GM12878 (cell line): ENCODE results near the gene NEU4. TPM values are rescaled to one million over a fixed set of nuclear protein-coding genes. Genes with fewer than 3 reads are reported as not detected.

ENCODE experiments used
- ATAC-seq: fragments of 200-7000 bp; cut with Tn5 transposase; 3 replicates; pipeline ENCODE4 v1.9.1; 2020; ENCODE audit warnings: mild to moderate bottlenecking, moderate library complexity
- BruUV-seq: library from RNA; stranded (reverse); fragments of 400-500 nt; replicated peaks from 2 replicates; lab custom pipeline; 2021; lab: Mats Ljungman, UMichigan
- CTCF ChIA-PET: fragments of 300-600 bp; sonication (Branson Sonifier 250); formaldehyde crosslinking; extraction: SDS; loops from one replicate; lab custom pipeline; 2021; ENCODE audit warnings: inconsistent platforms; lab: Yijun Ruan, JAX
- POLR2A ChIA-PET: fragments of 350-600 bp; formaldehyde crosslinking; extraction: SDS; loops from one replicate; lab custom pipeline; 2021; ENCODE audit warnings: inconsistent platforms; lab: Charles Lee
- RAD21 ChIA-PET: fragments of 300-600 bp; sonication (Branson Sonifier 250); formaldehyde crosslinking; loops from one replicate; lab custom pipeline; 2023; ENCODE audit warnings: antibody characterized with exemption; ENCODE audit not compliant: unreplicated experiment; lab: Charles Lee
- SMC1A ChIA-PET: fragments of 300-600 bp; sonication (Branson Sonifier 250); formaldehyde crosslinking; loops from one replicate; lab custom pipeline; 2023; ENCODE audit not compliant: unreplicated experiment, uncharacterized antibody; lab: Charles Lee
- DNase-seq: peaks from one replicate; pipeline ENCODE4 v3.0.0-alpha.2; 2011; ENCODE audit warnings: low read depth, low spot score
- FAIRE-seq: peaks from 3 replicates; lab custom pipeline; 2011; peaks lifted over from hg19 to GRCh38; lab: Jason Lieb, UNC
- H2AFZ ChIP-seq: 2 replicates; pipeline ENCODE4 v1.6.0; 2011; ENCODE audit warnings: low read depth, low read length, control low read depth; ENCODE audit not compliant: control insufficient read depth
- H3K27ac ChIP-seq: 2 replicates; pipeline ENCODE4 v1.5.1; 2011; ENCODE audit warnings: control low read depth; ENCODE audit not compliant: control insufficient read depth, insufficient read depth
- H3K27me3 ChIP-seq, 2 experiments: replicated peaks in 1 of 2; 2 replicates each; pipeline versions ENCODE4 v1.6.0 to v1.6.1; 2011; ENCODE audit warnings: low read length in 1 of 2; ENCODE audit not compliant: control insufficient read depth in 2 of 2, insufficient read depth in 2 of 2
- H3K36me3 ChIP-seq, 2 experiments: 2 replicates each; pipeline ENCODE4 v1.5.1; 2011; ENCODE audit warnings: low read length in 1 of 2; ENCODE audit not compliant: control insufficient read depth in 2 of 2, insufficient read depth in 2 of 2
- H3K4me1 ChIP-seq: 2 replicates; pipeline ENCODE4 v1.6.1; 2011; ENCODE audit warnings: mild to moderate bottlenecking, low read length, moderate library complexity, mixed read lengths; ENCODE audit not compliant: control insufficient read depth, insufficient read depth
- H3K4me2 ChIP-seq: 2 replicates; pipeline ENCODE4 v1.6.0; 2011; ENCODE audit warnings: control low read depth; ENCODE audit not compliant: control insufficient read depth, insufficient read depth
- H3K4me3 ChIP-seq: fragments of 200-600 bp; sonication (generic); 2 replicates; pipeline ENCODE4 v1.5.1; 2016
- H3K79me2 ChIP-seq: 2 replicates; pipeline ENCODE4 v1.6.0; 2011; ENCODE audit warnings: low read length; ENCODE audit not compliant: control insufficient read depth, insufficient read depth
- H3K9ac ChIP-seq: 2 replicates; pipeline ENCODE4 v1.8.0; 2011; ENCODE audit warnings: low read length, control low read depth, mixed read lengths; ENCODE audit not compliant: control insufficient read depth, insufficient read depth
- H3K9me3 ChIP-seq: replicated peaks from 3 replicates; pipeline ENCODE4 v1.5.1; 2011; ENCODE audit warnings: mild to moderate bottlenecking, low read length; ENCODE audit not compliant: control insufficient read depth, insufficient read depth
- H4K20me1 ChIP-seq: 2 replicates; pipeline ENCODE4 v1.6.0; 2011; ENCODE audit not compliant: control insufficient read depth, insufficient read depth
- ETV6 ChIP-seq, 2 experiments: fragments of 450-650 bp in 1 of 2; IDR thresholded peaks in 1 of 2; conservative IDR thresholded peaks in 1 of 2; 2 replicates each; pipeline ENCODE4 v1.6.1; 2014; ENCODE audit warnings: antibody characterized with exemption in 1 of 2, borderline replicate concordance in 1 of 2, low read depth in 1 of 2, mild to moderate bottlenecking in 1 of 2, moderate library complexity in 1 of 2
- FOXK2 ChIP-seq: fragments of 450-650 bp; IDR thresholded peaks from 2 replicates; pipeline ENCODE4 v1.6.1; 2017; ENCODE audit warnings: mild to moderate bottlenecking, moderate library complexity
- HCFC1 ChIP-seq: fragments of 150-350 bp; IDR thresholded peaks from 2 replicates; pipeline ENCODE4 v1.6.1; 2014; ENCODE audit warnings: low read length
- HDGF ChIP-seq: fragments of 450-650 bp; IDR thresholded peaks from 2 replicates; pipeline ENCODE4 v1.6.1; 2016; ENCODE audit warnings: antibody characterized with exemption
- KDM1A ChIP-seq: fragments of 200-600 bp; sonication (generic); IDR thresholded peaks from 2 replicates; pipeline ENCODE4 v1.6.1; 2016; ENCODE audit warnings: borderline replicate concordance
- NBN ChIP-seq: fragments of 450-650 bp; IDR thresholded peaks from 2 replicates; pipeline ENCODE4 v1.6.1; 2016
- SP1 ChIP-seq: IDR thresholded peaks from one replicate; pipeline ENCODE4 v1.6.1; 2011; ENCODE audit warnings: low read depth, low read length
- WGBS: methylation state at CpG from one replicate; pipeline ENCODE4 v1.1.6; 2016; ENCODE audit warnings: low lambda C conversion rate; ENCODE audit not compliant: insufficient replicate concordance, insufficient coverage; ENCODE audit errors: missing lambda C conversion rate; 5-methylcytosine and 5-hydroxymethylcytosine counted together
- in situ Hi-C: fragments of 300-500 bp; cut with MboI; formaldehyde crosslinking; loops from 9 replicates; pipeline ENCODE4 v1.14.3; 2018; ENCODE audit warnings: mixed read lengths
- intact Hi-C: fragments of 100-400 bp; cut with micrococcal nuclease; formaldehyde crosslinking; loops from one replicate; pipeline ENCODE4 v1.14.2; 2022; ENCODE audit not compliant: unreplicated experiment
- polyA plus RNA-seq, 11 experiments: library from polyadenylated mRNA; depleted of rRNA in 4 of 11; unstranded in 6 of 11; stranded (reverse) in 5 of 11; fragments of >200 nt; fragmentation: Nextera tagmentation in 4 of 11; fragmentation: Illumina TruSeq in 1 of 11; extraction: Ambion mirVana in 4 of 11; extraction: Trizol in 1 of 11; gene quantifications; 1 replicate in 1 of 11; 2 replicates in 10 of 11; pipeline versions ENCODE4 v1.2.1 to v1.2.3, GENCODE V29; 2011 to 2016; ENCODE audit warnings: inconsistent platforms in 2 of 11, missing spikeins in 2 of 11, low read depth in 1 of 11
- total RNA-seq, 4 experiments: library from RNA; depleted of rRNA in 3 of 4; stranded (reverse); fragments of >200 nt in 3 of 4; fragmentation: Illumina TruSeq in 1 of 4; extraction: Trizol in 1 of 4; gene quantifications; 2 replicates each; pipeline versions ENCODE4 v1.2.1 to v1.2.3, GENCODE V29; 2013 to 2021
- TF ChIP-seq, protein P1 (sequence below): IDR thresholded peaks from 2 replicates; pipeline ENCODE4 v1.6.1; 2012; ENCODE audit warnings: improper control_type of control experiment, low read depth, low read length; ENCODE audit not compliant: insufficient replicate concordance
- TF ChIP-seq, protein P2 (sequence below): fragments of 450-650 bp; IDR thresholded peaks from 2 replicates; pipeline ENCODE4 v1.6.1; 2017; ENCODE audit warnings: mild to moderate bottlenecking, low read depth, inconsistent platforms; ENCODE audit not compliant: poor library complexity, severe bottlenecking

The NEU4 gene
- total and polyA plus RNA-seq, 10 of the 15 experiments (the other 5 are each of a cell fraction or from before 2014, with no cell fraction given), result 0.01 to 0.28 (median 0.14) TPM; not detected in 5

DNA sequence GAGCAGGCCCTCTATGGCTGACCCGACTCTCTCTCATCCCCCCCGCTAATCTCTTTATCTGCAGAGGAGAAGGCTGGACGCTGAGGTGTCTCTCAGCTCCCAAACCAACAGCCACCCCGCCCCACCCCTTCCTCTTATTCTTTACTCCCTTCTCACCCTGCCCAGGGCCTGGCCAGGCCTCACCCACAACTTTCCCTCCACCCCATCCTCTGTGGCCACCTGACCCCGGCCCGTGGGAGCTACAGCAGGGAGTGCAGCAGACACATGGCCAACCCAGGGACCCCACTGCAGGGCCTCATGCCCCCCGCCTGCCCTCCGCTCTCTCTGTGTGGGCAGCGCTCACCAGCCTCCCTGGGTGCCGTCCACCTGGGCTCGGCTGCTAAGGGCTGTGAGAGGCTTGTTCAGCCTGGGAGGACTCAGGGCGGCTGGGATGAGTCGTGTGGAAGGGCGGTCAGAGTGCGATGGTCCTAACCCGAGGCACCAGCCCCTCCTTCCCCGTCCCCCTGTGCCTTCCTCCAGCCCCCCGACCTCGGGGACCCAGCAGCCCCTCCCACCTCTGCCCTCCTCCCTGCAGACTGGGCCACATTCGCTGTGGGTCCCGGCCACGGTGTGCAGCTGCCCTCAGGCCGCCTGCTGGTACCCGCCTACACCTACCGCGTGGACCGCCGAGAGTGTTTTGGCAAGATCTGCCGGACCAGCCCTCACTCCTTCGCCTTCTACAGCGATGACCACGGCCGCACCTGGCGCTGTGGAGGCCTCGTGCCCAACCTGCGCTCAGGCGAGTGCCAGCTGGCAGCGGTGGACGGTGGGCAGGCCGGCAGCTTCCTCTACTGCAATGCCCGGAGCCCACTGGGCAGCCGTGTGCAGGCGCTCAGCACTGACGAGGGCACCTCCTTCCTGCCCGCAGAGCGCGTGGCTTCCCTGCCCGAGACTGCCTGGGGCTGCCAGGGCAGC, 6.8 kb downstream of the NEU4 start:
- BruUV-seq, result no TSS peak
- ChIA-PET RAD21 (no interaction called here), POLR2A (no interaction called here), SMC1A (no interaction called here), CTCF (no interaction called here)
- H3K79me2 ChIP-seq, result no peaks in the 10 kb centered on the region
- no peak overlapping the region for H3K4me3 ChIP-seq
- H2AFZ ChIP-seq, result no peak overlapping the region
- TF ChIP-seq, protein P1, sequence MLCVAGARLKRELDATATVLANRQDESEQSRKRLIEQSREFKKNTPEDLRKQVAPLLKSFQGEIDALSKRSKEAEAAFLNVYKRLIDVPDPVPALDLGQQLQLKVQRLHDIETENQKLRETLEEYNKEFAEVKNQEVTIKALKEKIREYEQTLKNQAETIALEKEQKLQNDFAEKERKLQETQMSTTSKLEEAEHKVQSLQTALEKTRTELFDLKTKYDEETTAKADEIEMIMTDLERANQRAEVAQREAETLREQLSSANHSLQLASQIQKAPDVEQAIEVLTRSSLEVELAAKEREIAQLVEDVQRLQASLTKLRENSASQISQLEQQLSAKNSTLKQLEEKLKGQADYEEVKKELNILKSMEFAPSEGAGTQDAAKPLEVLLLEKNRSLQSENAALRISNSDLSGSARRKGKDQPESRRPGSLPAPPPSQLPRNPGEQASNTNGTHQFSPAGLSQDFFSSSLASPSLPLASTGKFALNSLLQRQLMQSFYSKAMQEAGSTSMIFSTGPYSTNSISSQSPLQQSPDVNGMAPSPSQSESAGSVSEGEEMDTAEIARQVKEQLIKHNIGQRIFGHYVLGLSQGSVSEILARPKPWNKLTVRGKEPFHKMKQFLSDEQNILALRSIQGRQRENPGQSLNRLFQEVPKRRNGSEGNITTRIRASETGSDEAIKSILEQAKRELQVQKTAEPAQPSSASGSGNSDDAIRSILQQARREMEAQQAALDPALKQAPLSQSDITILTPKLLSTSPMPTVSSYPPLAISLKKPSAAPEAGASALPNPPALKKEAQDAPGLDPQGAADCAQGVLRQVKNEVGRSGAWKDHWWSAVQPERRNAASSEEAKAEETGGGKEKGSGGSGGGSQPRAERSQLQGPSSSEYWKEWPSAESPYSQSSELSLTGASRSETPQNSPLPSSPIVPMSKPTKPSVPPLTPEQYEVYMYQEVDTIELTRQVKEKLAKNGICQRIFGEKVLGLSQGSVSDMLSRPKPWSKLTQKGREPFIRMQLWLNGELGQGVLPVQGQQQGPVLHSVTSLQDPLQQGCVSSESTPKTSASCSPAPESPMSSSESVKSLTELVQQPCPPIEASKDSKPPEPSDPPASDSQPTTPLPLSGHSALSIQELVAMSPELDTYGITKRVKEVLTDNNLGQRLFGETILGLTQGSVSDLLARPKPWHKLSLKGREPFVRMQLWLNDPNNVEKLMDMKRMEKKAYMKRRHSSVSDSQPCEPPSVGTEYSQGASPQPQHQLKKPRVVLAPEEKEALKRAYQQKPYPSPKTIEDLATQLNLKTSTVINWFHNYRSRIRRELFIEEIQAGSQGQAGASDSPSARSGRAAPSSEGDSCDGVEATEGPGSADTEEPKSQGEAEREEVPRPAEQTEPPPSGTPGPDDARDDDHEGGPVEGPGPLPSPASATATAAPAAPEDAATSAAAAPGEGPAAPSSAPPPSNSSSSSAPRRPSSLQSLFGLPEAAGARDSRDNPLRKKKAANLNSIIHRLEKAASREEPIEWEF, result no peak
- no peak for TF ChIP-seq NBN
- no peak for TF ChIP-seq HDGF
- TF ChIP-seq, protein P2, sequence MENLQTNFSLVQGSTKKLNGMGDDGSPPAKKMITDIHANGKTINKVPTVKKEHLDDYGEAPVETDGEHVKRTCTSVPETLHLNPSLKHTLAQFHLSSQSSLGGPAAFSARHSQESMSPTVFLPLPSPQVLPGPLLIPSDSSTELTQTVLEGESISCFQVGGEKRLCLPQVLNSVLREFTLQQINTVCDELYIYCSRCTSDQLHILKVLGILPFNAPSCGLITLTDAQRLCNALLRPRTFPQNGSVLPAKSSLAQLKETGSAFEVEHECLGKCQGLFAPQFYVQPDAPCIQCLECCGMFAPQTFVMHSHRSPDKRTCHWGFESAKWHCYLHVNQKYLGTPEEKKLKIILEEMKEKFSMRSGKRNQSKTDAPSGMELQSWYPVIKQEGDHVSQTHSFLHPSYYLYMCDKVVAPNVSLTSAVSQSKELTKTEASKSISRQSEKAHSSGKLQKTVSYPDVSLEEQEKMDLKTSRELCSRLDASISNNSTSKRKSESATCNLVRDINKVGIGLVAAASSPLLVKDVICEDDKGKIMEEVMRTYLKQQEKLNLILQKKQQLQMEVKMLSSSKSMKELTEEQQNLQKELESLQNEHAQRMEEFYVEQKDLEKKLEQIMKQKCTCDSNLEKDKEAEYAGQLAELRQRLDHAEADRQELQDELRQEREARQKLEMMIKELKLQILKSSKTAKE, result no peak
- no peak for TF ChIP-seq SP1
- no peak for TF ChIP-seq KDM1A
- no peak for TF ChIP-seq HCFC1
- TF ChIP-seq ETV6 (conservative IDR thresholded peaks at IDR 0.05 in 1 of 2, IDR thresholded peaks at IDR 0.05 in 1 of 2; ENCODE audit: borderline replicate concordance in 1 of 2, low read depth in 1 of 2), result no peak
- no peak for TF ChIP-seq FOXK2
- no peaks in the 10 kb centered on the region for H3K27me3 ChIP-seq
- DNase-seq, result no peak
- FAIRE-seq, result no peak
- intact Hi-C loops, result no loop called here
- in situ Hi-C loops, result no loop called here
- no peak overlapping the region for H3K27ac ChIP-seq
- 68% methylated on average over 45 of the region's 48 CpGs for WGBS
- ATAC-seq, result no peak
- H4K20me1 ChIP-seq, result no peaks in the 10 kb centered on the region
- H3K36me3 ChIP-seq, result no peaks in the 10 kb centered on the region
- no peak overlapping the region for H3K4me2 ChIP-seq
- no peaks in the 10 kb centered on the region; the same call in 2 of the 3 replicates for H3K9me3 ChIP-seq
- H3K4me1 ChIP-seq, result peaks cover 7% of the 10 kb centered on the region
- no peak overlapping the region for H3K9ac ChIP-seq
